ENCODE data around the gene FTCD.

Gene FTCD

GRCh38 chr21:46139686-46140085 lies 15.7 kb downstream of the FTCD start:
- Histone ChIP-seq H3K4me1 (peaks cover 3 to 33% (median 25%) of the 10 kb centered on the region in 10 experiments; a peak in 19 of 20 replicates), H4K20me1 (peaks cover 0 to 5% (median 0%) of the 10 kb centered on the region in 11 experiments; a peak in 2 of 22 replicates), H3K9ac (no peak overlapping the region), H3K27ac (no peak overlapping the region), H3K4me3 (no peak overlapping the region), H3K36me3 (no peaks in the 10 kb centered on the region), H3K27me3 (peaks cover 0 to 6% (median 0%) of the 10 kb centered on the region in 11 experiments; a peak in 3 of 22 replicates), H3K9me3 (replicated peaks in 1 of 11) (peaks cover 0 to 11% (median 8%) of the 10 kb centered on the region in 11 experiments; a peak in 16 of 22 replicates), H3K4me2 (no peak overlapping the region)
- no peak for TF ChIP-seq Cebpa-rat (IDR thresholded peaks at IDR 0.05)

- H3K9ac ChIP-seq: no peak overlapping the region
- no peak for TF ChIP-seq Cebpa-rat (IDR thresholded peaks at IDR 0.05)
- H3K27ac ChIP-seq: no peak overlapping the region
- peaks cover 0 to 11% (median 8%) of the 10 kb centered on the region in 11 experiments; a peak in 16 of 22 replicates for H3K9me3 ChIP-seq (replicated peaks in 1 of 11)
- peaks cover 0 to 5% (median 0%) of the 10 kb centered on the region in 11 experiments; a peak in 2 of 22 replicates for H4K20me1 ChIP-seq
- peaks cover 0 to 26% (median 19%) of the 10 kb centered on the region in 10 experiments; a peak in 16 of 20 replicates for H3K4me1 ChIP-seq
- peaks cover 0 to 6% (median 0%) of the 10 kb centered on the region in 11 experiments; a peak in 3 of 22 replicates for H3K27me3 ChIP-seq
- H3K36me3 ChIP-seq: no peaks in the 10 kb centered on the region
- no peak overlapping the region for H3K4me2 ChIP-seq
- no peak overlapping the region for H3K4me3 ChIP-seq
These were observed 16.9 kb downstream of the FTCD start for GRCh38 chr21:46138383-46138970.

GRCh38 chr21:46137908-46138307 lies 17.5 kb downstream of the FTCD start:
- Histone ChIP-seq H3K27me3 (peaks cover 0 to 6% (median 0%) of the 10 kb centered on the region in 11 experiments; a peak in 3 of 22 replicates), H4K20me1 (peaks cover 0 to 5% (median 0%) of the 10 kb centered on the region in 11 experiments; a peak in 2 of 22 replicates), H3K9me3 (replicated peaks in 1 of 11) (peaks cover 0 to 11% (median 8%) of the 10 kb centered on the region in 11 experiments; a peak in 16 of 22 replicates), H3K27ac (no peak overlapping the region), H3K9ac (no peak overlapping the region), H3K4me3 (no peak overlapping the region), H3K36me3 (no peaks in the 10 kb centered on the region), H3K4me2 (no peak overlapping the region), H3K4me1 (peaks cover 0 to 25% (median 19%) of the 10 kb centered on the region in 10 experiments; a peak in 16 of 20 replicates)
- no peak for TF ChIP-seq Cebpa-rat (IDR thresholded peaks at IDR 0.05)

- no peak for TF ChIP-seq Cebpa-rat (IDR thresholded peaks at IDR 0.05)
- H3K9ac ChIP-seq: no peak overlapping the region
- H3K4me2 ChIP-seq: no peak overlapping the region
- no peak overlapping the region for H3K4me3 ChIP-seq
- peaks cover 0 to 6% (median 0%) of the 10 kb centered on the region in 11 experiments; a peak in 3 of 22 replicates for H3K27me3 ChIP-seq
- H4K20me1 ChIP-seq: peaks cover 0 to 8% (median 0%) of the 10 kb centered on the region in 11 experiments; a peak in 3 of 22 replicates
- H3K9me3 ChIP-seq (replicated peaks in 1 of 11): peaks cover 0 to under 1% (median 0%) of the 10 kb centered on the region in 11 experiments; a peak in 2 of 22 replicates
- H3K27ac ChIP-seq: no peak overlapping the region
- peaks cover 0 to 18% (median 13%) of the 10 kb centered on the region in 10 experiments; a peak in 16 of 20 replicates for H3K4me1 ChIP-seq
- H3K36me3 ChIP-seq: no peaks in the 10 kb centered on the region
These were observed 18.5 kb downstream of the FTCD start for GRCh38 chr21:46136739-46137349.

- TF ChIP-seq Cebpa-rat (IDR thresholded peaks at IDR 0.05): no peak
- H3K27ac ChIP-seq: no peak overlapping the region
- H3K36me3 ChIP-seq: no peaks in the 10 kb centered on the region
- no peak overlapping the region for H3K4me3 ChIP-seq
- H3K4me1 ChIP-seq: peaks cover 0 to 8% (median 3%) of the 10 kb centered on the region in 10 experiments; a peak in 10 of 20 replicates
- no peak overlapping the region for H3K9ac ChIP-seq
- H3K27me3 ChIP-seq: peaks cover 0 to 6% (median 0%) of the 10 kb centered on the region in 11 experiments; a peak in 2 of 22 replicates
- H3K4me2 ChIP-seq: no peak overlapping the region
- H3K9me3 ChIP-seq (replicated peaks in 1 of 11): no peaks in the 10 kb centered on the region
- peaks cover 0 to 17% (median 0%) of the 10 kb centered on the region in 11 experiments; a peak in 4 of 22 replicates for H4K20me1 ChIP-seq
These were observed 19.5 kb downstream of the FTCD start for GRCh38 chr21:46135782-46136395.

GRCh38 chr21:46131838-46132651 lies 23.3 kb downstream of the FTCD start:
- Histone ChIP-seq H3K4me1 (peaks cover 0 to 19% (median 7%) of the 10 kb centered on the region in 10 experiments; a peak in 16 of 20 replicates), H3K4me3 (no peak overlapping the region), H3K9ac (no peak overlapping the region), H3K36me3 (no peaks in the 10 kb centered on the region), H3K4me2 (no peak overlapping the region), H3K27me3 (peaks cover 0 to 4% (median 0%) of the 10 kb centered on the region in 11 experiments; a peak in 2 of 22 replicates), H3K9me3 (replicated peaks in 1 of 11) (no peaks in the 10 kb centered on the region), H3K27ac (no peak overlapping the region), H4K20me1 (peaks cover 0 to 48% (median 12%) of the 10 kb centered on the region in 11 experiments; a peak in 13 of 22 replicates)
- no peak for TF ChIP-seq Cebpa-rat (IDR thresholded peaks at IDR 0.05)

- Histone ChIP-seq H3K4me3 (no peak overlapping the region), H3K36me3 (no peaks in the 10 kb centered on the region), H3K9me3 (replicated peaks in 1 of 11) (no peaks in the 10 kb centered on the region), H3K4me1 (peaks cover 0 to 24% (median 12%) of the 10 kb centered on the region in 10 experiments; a peak in 17 of 20 replicates), H3K27me3 (peaks cover 0 to 10% (median 0%) of the 10 kb centered on the region in 11 experiments; a peak in 2 of 22 replicates), H4K20me1 (peaks cover 0 to 52% (median 12%) of the 10 kb centered on the region in 11 experiments; a peak in 13 of 22 replicates), H3K4me2 (no peak overlapping the region), H3K9ac (no peak overlapping the region), H3K27ac (no peak overlapping the region)
- TF ChIP-seq Cebpa-rat (IDR thresholded peaks at IDR 0.05): no peak
These were observed 23.9 kb downstream of the FTCD start for GRCh38 chr21:46131588-46131837.

- H3K4me1 ChIP-seq: peaks cover 0 to 30% (median 17%) of the 10 kb centered on the region in 10 experiments; a peak in 18 of 20 replicates
- H4K20me1 ChIP-seq: peaks cover 0 to 47% (median 12%) of the 10 kb centered on the region in 11 experiments; a peak in 13 of 22 replicates
- H3K27ac ChIP-seq: no peak overlapping the region
- H3K9me3 ChIP-seq (replicated peaks in 1 of 11): no peaks in the 10 kb centered on the region
- H3K4me3 ChIP-seq: no peak overlapping the region
- H3K4me2 ChIP-seq: no peak overlapping the region
- TF ChIP-seq Cebpa-rat (IDR thresholded peaks at IDR 0.05): no peak
- H3K9ac ChIP-seq: no peak overlapping the region
- H3K36me3 ChIP-seq: no peaks in the 10 kb centered on the region
- H3K27me3 ChIP-seq: peaks cover 0 to 13% (median 0%) of the 10 kb centered on the region in 11 experiments; a peak in 2 of 22 replicates
These were observed 24.4 kb downstream of the FTCD start for GRCh38 chr21:46130831-46131587.
